Measurements from ENCODE around the gene BAZ1A.

Gene BAZ1A

DNA sequence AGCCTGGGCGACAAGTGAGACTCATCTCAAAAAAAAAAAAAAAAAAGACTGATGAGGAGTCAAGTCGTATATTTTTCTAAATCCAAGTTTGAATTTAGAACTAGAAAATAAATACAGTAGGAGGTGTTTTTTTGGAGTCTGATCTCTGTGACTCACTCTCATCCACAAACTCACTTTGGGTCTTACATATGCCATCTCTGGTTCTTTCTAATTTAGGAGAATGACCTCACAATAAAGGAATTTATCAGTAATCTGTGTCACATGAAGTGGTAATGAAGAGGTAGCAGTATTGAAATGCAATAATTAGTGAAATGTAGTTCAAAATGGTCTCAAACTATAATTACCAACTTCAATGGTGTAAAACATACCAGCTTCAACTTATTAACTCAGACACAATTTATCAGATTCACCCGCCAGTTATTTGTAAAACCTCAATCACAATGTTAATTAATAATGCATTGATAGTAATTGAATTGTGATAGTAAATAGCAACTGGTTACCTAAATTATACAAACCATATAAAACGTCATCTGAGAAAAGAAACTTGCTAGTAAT, 156.3 kb downstream of the BAZ1A start:
- no peak for DNase-seq

DNA sequence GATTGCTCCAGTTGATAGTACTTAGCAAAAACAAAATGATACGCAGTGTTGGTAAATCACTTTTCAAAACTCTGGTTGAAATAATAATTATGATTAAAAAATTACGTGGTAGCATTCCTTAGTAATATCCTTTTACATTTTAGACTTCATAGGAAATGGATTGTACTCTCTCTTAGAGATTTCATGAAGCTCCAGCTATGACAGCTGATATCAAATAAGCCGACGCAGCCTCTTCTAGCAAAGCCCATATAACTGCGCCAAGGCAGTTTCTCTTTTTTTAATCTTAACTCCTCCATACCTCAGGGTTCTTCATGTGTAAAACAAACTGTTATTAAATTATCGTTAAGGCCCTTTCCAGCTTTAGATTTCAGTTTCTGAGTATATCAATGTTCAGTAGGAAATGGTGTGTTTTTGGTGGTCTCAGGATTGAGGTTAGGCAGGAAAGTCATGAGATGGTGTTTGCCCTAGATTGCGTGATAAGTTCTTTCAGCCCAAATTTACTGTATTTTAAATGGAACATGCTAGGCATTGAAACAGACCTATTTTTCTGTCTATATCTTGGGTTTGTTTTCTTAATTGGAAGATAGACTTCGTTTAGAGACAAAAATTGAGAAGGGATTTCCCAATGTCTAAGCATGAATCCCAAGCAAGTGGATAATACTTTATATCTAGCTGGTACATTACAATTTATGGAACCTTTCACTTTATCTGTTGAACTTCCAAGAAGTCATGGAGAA, 159.9 kb downstream of the BAZ1A start:
- no peak for DNase-seq

DNA sequence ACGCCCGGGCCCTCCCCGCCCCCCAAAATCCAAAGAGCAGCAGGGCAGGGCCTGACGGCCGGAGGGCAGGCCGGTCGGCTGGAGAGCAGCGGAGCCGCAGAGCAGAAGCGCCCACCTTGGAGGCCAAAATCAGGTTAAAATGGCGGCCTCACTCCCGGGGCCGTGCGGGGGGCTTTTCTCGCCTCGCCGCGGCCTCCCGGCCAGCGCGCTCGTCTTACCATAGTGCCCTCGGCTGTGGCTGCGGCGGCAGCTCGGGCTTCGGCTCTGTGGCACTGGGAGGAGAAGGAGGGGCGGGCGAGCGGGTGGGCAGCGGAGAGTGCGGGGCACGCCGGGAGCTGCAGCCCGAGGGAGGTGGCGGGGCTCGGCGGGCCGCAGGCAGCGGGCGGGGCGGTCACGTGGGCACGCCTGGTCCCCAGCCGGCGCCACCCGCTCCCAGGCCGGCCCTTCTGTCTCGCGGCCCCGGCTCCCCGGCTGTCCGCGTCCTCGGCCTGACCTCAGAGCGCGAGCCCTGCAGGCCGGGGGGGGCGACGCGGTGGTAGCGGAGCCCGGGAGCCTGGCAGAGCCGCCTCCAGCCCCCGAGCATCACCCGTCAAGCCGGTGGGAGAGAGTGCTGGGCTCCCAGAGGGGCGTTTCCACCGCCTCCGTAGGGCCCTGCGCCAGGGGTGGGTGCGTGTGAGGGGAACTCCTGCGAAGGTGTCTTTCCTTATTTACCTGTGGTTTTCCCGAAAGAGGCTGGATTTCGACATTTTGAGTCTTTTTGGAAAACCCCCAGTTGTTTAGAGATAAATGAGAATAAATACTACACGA, 160.6 kb downstream of the BAZ1A start, which contains the start of gene CFL2:
TSS of gene CFL2 (minus strand) at position 274 of the 807 bp plus-strand sequence. CDS start at position 221, 53 bp downstream.
- DNase-seq, result peak; percentile 11

DNA sequence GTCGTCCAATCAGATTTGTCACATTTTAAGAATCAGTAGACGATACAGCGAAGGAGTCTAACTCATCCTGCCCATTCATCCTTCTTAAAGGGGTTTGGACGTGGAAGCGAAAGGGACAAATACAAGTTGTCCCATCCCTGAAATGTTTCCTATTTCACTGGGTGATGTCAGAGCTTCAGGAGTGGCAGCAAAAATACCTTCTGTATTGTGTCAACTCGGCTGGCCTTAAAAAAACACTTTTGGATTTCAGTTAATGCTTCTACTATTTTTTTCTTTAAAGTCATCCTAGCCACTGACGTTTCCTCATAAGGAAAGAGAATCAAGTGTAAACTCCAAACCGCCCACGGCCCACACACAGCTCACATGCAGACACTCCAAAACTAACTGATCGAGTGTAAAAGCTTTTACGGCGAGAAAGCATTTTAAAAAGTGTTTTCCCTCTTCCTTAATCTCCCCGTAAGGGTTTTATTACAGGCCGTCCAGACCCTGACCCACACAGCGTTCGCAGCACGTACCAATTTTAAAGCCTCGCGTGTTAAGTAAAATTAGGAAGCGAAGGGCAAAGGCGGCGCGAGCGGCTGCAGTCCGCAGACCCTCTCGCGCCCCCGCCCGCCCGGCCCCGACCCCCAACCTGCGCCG, 161.4 kb downstream of the BAZ1A start:
- no peak for DNase-seq

DNA sequence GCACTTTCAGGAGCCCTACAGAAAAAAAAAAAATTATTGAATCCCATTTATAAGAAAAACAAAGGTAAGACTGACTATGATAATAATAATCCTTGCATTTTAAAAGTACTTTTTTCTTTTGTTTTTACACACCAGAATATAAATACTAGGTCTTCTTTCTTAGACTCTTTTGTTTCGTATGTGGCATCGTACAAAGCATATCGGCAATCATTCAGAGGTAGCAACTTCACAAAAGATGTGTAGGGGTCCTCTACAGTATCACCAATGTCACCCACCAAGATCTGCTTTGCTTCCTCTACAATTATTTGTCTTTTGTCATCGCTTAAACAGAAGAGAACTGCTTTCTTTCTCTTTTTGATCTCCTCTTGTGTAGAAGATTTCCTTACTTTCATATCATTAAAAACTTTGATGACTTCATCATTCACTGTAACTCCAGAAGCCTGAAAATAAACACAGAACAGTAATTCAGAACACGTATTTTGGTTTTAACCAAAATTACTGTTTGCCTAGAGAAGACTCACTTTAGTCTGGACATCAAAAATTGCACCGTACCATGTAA, 162.0 kb downstream of the BAZ1A start:
- no peak for DNase-seq

DNA sequence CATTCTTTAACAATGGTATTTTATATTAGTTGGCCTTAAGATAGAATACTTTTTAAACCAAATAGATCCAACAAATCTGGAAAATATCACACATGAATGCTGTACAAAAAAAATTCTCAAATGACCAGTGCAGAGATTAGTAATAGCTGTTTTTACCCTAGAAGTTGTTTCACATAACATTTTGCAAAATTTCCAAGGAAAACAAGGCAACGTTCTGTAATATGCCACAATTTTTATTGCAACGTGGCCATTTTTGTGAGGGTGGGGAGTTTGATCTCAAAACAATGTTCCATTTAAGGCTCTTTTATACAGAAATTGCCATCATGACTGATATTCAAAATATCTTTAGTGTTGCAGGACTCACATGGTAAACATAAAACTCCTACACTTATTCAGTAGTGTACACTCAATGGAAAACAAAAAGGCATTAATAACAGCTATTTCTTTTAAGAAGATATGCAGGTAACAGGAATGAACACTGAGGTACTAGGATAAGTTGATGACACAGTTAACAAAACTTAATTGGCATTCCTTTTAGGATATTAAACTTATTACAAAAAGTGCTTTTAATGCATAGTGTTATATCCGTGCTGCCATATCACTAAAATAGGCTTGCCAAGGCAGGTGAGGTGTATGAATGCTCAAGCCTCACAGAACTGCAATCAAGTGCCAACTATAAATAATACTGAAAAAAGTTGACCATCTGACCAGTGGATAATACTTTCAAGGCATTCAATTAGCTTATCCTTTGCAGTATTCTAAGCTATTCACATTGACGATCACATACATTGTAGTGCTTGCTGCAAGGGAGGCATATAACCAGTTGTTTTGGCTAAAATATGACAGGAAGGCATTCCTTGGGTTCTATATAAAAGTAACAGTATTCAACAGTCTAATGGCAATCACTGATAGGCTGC, 163.1 kb downstream of the BAZ1A start:
- DNase-seq, result no peak

DNA sequence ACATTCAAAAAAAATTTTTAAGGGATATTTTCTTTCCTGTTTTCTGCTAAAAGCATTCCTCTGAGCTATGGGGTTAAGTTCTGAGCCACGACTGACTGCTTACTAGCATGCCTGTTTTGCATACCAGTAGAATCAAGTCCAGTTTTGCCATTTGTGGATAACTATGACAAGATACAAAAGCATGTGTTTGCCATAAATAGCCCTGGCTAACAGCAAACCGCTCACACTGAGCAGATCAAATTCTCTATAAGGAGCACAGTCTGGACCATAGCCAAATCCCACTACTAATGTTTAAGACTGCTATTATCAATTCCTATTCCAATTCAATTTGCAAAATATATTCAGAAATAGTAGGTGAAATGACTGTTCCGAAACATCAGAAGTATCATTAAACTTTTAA, 164.0 kb downstream of the BAZ1A start:
- no peak for DNase-seq

DNA sequence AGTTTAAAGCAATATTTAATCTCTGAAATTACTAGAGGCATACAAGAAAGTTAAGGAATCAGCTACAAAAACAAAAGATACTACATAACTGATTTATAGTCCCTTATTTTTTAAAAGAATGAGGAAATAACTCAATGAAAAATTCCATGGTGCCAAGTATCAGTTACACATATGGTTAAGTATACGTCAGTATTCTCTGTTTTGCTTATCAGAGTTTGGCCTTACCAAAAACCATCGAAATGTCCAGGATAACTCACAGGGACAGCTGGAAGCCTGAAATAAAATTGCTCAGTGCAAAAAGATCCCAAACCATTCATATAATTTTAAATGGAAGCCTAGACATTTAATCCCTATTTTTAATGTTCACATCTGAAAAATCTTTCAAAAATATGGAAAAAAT, 164.4 kb downstream of the BAZ1A start:
- DNase-seq, result no peak

DNA sequence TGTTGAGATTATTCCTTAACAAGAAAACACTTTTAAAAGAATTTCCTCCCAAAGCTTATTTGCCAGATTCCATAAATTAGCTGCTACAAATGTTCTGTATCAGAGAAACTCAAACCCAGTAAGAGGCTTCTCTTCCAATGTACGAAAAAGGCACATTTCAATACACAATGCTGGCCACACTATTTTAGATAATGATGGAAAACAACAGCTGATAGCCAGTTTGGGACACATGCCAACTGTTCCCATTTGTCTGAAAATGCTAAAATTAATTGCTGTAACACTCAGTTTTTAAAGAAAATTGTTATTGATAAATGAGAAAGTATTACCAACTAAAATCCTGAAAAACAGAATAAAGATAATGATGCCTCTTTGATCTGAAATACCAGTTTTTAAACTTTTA, 165.2 kb downstream of the BAZ1A start:
- DNase-seq, result no peak

DNA sequence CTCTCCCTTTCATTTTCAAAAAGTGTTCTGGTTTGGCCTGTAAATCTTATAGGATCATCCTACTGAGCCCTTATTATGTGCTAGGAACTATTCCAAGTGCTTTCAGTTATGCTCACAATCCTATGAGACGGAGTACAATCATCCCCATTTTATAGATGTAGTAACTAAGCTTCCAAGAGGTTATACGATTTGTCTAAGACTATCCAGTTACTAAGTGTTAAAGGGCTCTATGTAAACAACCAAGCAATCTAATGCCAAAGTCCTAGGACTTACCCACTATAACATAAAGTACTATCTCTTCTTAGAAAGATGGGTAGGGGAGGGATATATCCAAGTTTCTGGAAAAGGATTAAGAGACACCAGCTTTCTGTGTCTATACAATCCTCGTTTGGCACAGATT, 167.4 kb downstream of the BAZ1A start:
- DNase-seq, result no peak

All from NCI-H1048 (cell line).